HK-2 (cell line): ENCODE results near the gene ARHGDIA.
A peak's percentile ranks its signal among the peaks of the same experiment; 100 is the strongest.

Experiments
- DNase-seq: peaks from one replicate; pipeline ENCODE4 v3.0.0-alpha.2; 2018; ENCODE audit not compliant: unreplicated experiment

The ARHGDIA gene

DNA sequence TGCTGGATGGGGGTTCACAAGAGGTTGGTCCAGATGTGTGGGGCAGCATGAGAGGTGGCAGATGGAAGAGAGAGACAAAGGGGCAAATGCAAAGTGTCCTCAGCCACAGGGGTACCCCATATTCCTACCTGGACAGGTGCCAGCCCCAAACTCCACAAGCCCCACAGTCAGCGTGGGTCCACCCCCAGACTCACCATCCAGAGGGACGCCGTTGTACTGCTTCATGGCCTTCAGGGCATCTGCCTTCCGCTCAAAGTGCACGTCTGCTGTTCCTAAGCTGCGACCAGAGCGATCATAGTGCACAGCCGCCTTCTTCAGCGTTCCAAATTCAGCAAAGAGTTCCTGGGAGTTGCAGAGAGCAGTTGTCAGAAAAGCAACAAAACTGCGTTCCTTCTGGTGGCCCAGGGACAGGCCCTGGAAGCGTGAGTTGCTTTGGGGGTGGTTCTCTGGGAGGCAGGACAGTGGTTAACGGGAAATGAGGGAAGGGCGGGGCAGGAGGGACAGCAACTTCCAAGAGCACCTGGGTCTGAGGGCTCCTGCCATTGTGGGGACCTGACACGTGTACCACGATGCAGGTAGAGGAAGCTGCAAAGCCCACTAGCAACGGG is 18.0 kb upstream of the ARHGDIA start:
- DNase-seq: no peak

DNA sequence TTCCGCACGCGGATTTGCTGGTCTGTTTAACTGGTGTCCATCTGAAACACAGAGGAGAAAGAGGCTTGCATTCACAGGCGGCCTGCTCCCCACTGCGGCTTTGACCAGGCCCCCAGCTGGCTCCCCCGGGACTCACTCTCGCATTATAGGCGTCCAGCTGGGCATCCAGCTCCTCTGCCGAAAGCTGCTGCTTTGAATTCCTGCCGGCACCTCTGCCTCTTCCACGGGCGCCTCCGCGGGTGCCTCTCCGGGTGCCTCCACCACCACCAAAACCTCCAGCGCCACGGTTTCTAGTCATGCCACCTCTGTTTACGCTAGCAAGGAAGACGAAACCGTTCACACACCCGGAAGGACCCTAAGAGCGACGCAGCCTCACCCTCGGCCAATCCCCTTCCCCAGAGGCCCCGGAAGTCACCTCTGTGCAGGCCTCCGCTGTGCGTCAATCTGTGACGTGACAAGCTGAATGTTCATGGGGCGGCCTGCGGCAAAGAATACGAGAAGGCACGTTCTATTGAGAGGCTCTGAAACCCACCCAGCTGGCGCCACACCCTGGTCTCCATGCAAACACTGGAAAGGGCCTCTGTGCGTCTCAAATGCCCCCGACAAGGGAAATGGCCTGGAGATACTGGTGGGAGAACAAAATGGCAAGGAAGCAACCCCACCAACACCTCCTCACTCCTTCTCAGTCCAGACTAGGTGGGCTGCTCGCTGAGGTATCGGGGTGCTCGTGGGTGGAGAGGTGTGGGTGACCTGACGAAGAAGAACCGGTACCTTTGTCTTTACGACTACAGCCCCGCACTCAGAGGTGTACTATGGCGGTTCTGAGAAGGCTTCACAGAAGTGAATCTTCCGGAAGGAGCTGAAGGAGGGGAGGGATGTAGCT is 17.2 kb upstream of the ARHGDIA start:
- DNase-seq: no peak

DNA sequence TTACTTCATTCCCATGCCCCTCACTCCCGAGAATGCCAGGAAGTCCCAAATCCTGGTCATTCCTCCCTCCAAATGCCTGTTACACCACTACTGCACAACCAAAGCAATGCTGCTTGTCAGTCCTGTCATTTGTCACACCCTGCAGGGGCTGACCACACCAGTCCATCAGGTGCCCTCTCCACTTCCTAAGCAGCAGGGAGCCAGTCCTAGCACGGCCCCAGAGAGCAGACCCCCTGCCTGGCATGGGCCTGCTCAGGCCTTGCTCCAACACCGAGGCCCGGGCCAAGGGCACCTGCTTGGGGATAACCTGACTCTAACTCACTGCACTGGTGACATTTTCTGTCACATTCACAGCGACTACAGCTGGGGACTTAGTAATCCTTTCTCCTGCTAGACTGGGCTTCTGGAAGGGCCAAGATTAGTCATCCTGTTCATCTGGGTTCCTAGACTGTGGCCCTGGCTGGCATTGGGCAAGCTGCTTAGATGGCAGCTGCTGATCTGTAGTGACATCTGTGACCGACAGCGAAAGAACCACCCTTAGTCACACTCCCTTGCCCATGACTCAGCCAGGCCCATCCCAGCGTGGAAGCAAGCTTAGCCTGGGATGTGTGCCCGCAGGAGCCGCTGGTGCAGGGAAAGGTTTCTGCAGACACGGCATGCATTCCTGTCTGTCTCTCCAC is 14.9 kb upstream of the ARHGDIA start:
- peak; percentile 91 for DNase-seq

GRCh38 chr17:81885454-81885853 is 14.3 kb upstream of the ARHGDIA start:
- DNase-seq: no peak

DNA sequence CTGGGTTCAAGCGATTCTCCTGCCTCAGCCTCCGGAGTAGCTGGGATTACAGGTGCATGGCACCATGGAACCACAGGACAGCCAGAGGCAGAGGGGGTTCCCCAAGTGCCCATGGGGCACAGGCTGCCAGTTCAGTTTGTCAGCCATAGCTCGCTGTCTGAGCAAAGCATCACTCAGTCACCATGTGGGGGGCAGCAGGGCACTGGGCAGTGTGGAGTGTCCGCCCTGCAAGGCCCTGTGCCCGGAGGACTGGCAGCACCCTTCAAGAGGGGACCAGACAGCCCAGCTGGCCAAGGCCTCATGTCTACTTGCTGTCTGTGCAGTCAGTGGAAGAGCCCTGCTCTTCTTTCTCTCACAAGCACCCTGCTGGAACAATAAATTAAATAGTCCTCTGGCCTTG is 13.8 kb upstream of the ARHGDIA start:
- no peak for DNase-seq

- no peak for DNase-seq
These were observed 13.4 kb upstream of the ARHGDIA start for GRCh38 chr17:81884520-81884919.

DNA sequence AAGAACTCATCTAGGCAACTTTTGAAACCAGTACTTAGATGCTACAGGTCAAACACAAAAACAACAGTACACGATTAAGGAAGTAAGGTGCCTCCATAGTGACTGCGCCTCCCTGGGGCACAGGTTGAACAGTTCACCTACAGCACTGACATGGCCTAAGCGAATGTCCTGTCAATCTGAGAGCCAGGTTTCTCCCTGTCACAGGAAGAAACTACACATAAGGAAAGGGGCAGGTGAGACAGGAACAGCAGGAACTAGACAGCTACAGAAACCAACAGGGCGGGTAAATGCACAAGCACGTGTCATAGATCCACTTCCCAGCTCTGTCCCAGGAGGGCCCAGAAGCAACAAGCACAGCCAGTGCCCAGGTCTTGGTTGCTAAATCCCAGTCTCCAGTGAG is 8.0 kb upstream of the ARHGDIA start:
- DNase-seq: no peak

DNA sequence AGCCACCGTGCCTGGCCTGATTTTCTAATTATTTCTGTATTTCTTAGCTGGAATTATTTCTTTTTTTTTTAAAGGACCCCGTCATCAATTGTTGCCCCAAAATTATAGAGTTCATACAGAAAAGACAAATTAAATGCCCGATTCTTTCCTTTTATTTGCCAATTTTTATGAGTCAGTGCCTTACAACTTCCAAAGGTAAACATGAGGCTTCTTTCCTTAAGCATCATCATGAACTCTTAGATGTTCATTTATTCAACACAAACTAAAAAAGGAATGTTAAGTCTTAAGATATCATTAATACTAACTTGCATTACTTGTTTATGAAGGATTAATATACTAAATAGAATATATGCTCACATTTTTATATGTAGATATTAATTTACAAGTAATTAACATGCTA is 7.2 kb upstream of the ARHGDIA start:
- no peak for DNase-seq

- no peak for DNase-seq
These were observed 6.4 kb upstream of the ARHGDIA start for GRCh38 chr17:81877569-81877968.

DNA sequence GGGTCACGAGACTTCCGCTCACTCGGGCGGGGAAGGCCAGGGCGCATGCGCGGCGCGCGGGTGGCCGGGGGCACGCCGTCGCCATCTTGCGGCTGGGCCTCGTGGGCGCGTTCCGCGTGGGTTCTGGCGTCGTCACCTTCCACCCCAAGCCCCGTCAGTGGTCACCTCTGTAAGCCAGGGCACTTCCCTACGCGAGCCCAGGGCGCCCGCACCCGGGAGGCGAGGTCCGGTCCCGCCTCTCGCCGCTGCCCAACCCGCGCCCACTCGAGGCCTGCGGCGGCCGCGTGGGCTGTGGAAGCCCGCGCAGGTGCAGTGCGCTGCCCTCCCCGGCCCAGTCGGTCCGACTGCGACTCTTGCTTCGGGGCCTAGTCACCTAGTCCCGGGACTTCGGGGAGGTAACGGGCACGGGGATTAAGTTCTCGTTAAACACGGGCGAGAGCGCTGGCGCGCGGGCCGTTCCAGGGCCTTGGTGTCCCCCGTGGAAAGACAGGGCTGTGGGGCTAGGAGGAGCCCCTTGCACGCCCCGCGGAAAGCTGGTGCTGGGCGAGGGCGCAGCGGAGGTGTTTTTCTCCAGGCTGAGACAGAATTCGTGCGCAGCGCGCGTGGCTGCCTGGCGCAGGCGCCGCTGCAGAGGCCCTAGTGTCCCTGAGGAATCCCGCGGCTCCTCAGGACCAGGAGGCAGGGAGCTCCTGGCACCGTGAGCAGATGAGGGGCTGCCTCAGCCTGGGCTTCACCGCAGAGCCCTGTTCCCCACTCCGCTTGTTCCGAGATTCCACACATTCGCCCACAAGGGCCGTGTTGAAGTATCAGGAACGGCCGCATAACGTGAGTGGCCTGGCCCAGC is 472 bp upstream of the ARHGDIA start:
- DNase-seq: peak; percentile 94

DNA sequence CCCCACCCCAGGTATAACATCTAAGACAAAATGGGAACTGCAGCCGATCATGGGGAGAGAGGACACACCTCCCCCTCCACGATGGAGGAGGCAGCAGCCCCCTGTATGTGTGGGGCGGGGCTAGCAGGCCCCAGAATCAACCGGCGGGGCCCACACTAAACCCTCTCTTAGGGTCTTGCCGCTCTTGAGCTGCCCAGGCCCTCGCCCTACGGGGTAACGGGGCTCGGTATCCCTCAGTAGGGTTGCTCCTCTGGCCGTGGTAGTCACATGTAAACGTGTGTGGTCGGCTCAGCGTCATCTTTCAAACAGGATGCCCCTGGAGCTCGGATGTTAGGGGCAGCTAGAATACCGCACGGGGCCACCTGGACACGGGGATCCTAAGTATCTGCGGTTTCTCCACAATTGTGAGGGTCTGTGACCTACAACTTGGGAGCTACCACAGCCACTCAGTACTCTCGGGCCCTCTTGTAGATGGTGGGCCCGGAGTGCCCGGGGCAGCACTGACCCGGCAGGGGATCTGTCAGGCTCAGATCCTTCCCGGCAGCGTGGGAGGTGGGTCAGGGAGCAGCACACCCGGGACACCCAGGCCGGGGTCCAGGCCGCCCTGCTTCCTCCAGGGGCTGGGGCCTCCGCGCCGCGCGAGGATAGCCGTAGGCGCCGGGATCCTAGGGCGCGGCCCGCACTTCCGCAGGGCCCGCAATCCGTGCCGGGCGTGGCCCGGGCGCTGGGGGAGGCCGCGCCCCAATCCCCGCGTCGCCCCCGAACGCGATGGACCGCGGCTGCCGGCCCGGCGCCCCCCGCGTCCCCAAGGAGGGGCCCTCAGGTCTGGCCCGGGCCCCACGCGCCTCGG is 781 bp downstream of the ARHGDIA start:
- DNase-seq: peak; percentile 54

- DNase-seq: no peak
These were observed 1.7 kb downstream of the ARHGDIA start for GRCh38 chr17:81869221-81870130.

DNA sequence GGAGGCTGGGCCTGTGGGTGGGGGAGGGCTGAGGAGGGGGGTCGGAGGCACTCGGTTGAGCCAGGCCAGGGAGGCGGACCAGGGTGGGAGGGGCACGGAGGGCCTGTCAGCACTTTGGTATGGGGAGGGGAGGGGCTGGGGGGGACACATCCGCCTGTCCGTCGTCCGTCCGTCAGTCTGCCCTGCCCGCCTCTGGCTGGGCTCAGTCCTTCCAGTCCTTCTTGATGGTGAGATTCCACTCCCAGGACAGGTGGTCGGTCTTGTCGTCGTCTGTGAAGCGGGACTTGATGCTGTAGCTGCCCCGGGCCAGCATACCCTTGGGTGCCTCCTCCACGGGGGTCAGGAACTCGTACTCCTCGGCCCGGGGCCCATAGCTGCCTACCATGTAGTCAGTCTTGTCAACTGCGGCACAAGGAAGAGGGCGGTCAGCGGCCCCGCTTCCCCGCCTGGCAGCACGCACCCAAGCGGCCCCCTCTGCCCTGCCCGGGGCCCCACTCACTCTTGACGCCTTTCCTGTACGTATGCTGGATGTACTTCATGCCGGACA is 2.4 kb downstream of the ARHGDIA start:
- peak; percentile 88 for DNase-seq

GRCh38 chr17:81867991-81868673 is 3.0 kb downstream of the ARHGDIA start:
- peak; percentile 41 for DNase-seq

DNA sequence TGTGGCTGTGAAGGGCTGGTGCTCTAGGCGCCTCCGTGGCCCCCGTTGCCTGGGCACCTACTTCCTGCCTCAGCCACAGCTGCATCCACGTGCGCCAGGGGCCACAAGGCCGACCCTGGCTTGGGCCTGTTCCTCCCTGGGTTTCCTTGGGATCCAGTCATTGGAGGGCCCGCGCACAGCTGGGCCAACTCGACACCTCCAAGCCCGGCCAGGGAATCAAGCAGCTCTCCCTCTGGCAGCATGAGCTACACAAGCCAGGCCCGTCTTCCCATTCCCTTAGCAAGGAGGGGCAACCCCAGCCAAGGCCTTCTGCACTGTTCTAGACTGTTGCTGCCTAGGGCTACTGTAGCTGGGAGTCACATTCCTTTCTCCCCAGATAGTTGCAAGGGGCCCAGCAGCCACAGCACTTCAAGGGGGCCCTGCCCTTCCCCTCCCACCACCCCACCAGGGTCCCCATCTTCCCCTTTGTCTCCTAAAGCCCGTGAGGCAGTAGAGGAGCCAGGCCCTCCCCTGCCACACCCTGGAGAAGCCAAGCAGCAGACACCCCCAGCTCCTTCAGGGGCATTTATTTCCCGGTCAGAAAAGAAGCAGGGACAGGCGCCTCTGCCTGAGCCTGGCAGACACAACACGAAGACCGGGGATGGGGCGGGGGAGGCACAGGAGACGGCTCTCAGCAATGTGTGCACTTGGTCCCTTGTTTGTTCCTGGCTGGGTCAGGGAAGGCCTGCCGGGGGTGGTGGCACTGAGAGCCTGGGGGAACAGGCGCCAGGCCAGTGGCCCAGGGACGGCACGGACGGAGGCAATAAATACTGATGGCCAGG is 3.8 kb downstream of the ARHGDIA start:
- peak; percentile 63 for DNase-seq

- no peak for DNase-seq
These were observed 4.5 kb downstream of the ARHGDIA start for GRCh38 chr17:81866440-81867169.

- DNase-seq: no peak
These were observed 5.3 kb downstream of the ARHGDIA start for GRCh38 chr17:81865733-81866439.
